Stimulated activated memory B cell treated with anti-CD40 and anti-IgM and Interleukin-4, amounts not matched to agents 10 μg/mL and 1 μg/mL and 100 μg/mL, for 72 hours (primary cell): ENCODE data around the gene GOLGA1.
A peak's percentile ranks its signal among the peaks of the same experiment; 100 is the strongest.
"Not testable (repeated sequence)": the region's sequence is repeated elsewhere in the genome, so short reads cannot be mapped to it uniquely, and the experiment has no call there.

Experiments
- ATAC-seq: fragments of 150-1000 bp; cut with Tn5 transposase; 2 replicates; pipeline ENCODE4 v1.10.0; 2021
- H3K27ac Mint-ChIP-seq: one replicate; pipeline ENCODE4 v1.8.0; 2022; ENCODE audit warnings: mild to moderate bottlenecking, mixed read lengths
- H3K27me3 Mint-ChIP-seq: one replicate; pipeline ENCODE4 v1.8.0; 2022; ENCODE audit warnings: mixed read lengths
- H3K36me3 Mint-ChIP-seq: one replicate; pipeline ENCODE4 v1.8.0; 2022; ENCODE audit warnings: mixed read lengths
- H3K4me1 Mint-ChIP-seq: one replicate; pipeline ENCODE4 v1.8.0; 2022; ENCODE audit warnings: mixed read lengths
- H3K4me3 Mint-ChIP-seq: one replicate; pipeline ENCODE4 v1.8.0; 2022; ENCODE audit warnings: mild to moderate bottlenecking, moderate library complexity, mixed read lengths
- H3K9me3 Mint-ChIP-seq: one replicate; pipeline ENCODE4 v1.8.0; 2022; ENCODE audit warnings: mixed read lengths

GOLGA1 gene

GRCh38 chr9:124949387-124949786 lies 8.5 kb upstream of the GOLGA1 start:
- Mint-ChIP-seq H3K36me3 (no peaks in the 10 kb centered on the region), H3K9me3 (no peaks in the 10 kb centered on the region), H3K27me3 (no peaks in the 10 kb centered on the region), H3K4me3 (no peak overlapping the region), H3K4me1 (peaks cover 11% of the 10 kb centered on the region), H3K27ac (peak overlapping the region; percentile 59)
- ATAC-seq, result no peak

GRCh38 chr9:124947727-124948391 lies 7.0 kb upstream of the GOLGA1 start:
- no peaks in the 10 kb centered on the region for H3K36me3 Mint-ChIP-seq

GRCh38 chr9:124946167-124946566 lies 5.3 kb upstream of the GOLGA1 start:
- no peak overlapping the region for H3K4me3 Mint-ChIP-seq
- H3K4me1 Mint-ChIP-seq, result peaks cover 24% of the 10 kb centered on the region
- ATAC-seq, result no peak
- no peaks in the 10 kb centered on the region for H3K9me3 Mint-ChIP-seq
- no peak overlapping the region for H3K27ac Mint-ChIP-seq
- no peaks in the 10 kb centered on the region for H3K27me3 Mint-ChIP-seq
- H3K36me3 Mint-ChIP-seq, result no peaks in the 10 kb centered on the region

More at GRCh38 chr9:124947727-124948391, 7.0 kb upstream of the GOLGA1 start:
- ATAC-seq, result no peak
- Mint-ChIP-seq H3K9me3 (no peaks in the 10 kb centered on the region), H3K27ac (no peak overlapping the region), H3K4me1 (peaks cover 11% of the 10 kb centered on the region), H3K27me3 (no peaks in the 10 kb centered on the region), H3K4me3 (no peak overlapping the region)

- no peaks in the 10 kb centered on the region for H3K9me3 Mint-ChIP-seq
- peak; percentile 66 for ATAC-seq
- H3K4me1 Mint-ChIP-seq, result peaks cover 28% of the 10 kb centered on the region
- H3K27me3 Mint-ChIP-seq, result no peaks in the 10 kb centered on the region
- H3K27ac Mint-ChIP-seq, result peak overlapping the region; percentile 98
- H3K36me3 Mint-ChIP-seq, result peaks cover 6% of the 10 kb centered on the region
- H3K4me3 Mint-ChIP-seq, result peak overlapping the region; percentile 98
Observed at GRCh38 chr9:124941679-124942561, 1.0 kb upstream of the GOLGA1 start.

- H3K27ac Mint-ChIP-seq, result peak overlapping the region; percentile 98
- H3K4me3 Mint-ChIP-seq, result peak overlapping the region; percentile 98
- no peaks in the 10 kb centered on the region for H3K27me3 Mint-ChIP-seq
- peaks cover 34% of the 10 kb centered on the region for H3K4me1 Mint-ChIP-seq
- no peaks in the 10 kb centered on the region for H3K9me3 Mint-ChIP-seq
- peak; percentile 73 for ATAC-seq
- H3K36me3 Mint-ChIP-seq, result peaks cover 6% of the 10 kb centered on the region
Observed at GRCh38 chr9:124940521-124940893, 376 bp downstream of the GOLGA1 start.

GRCh38 chr9:124939944-124940343 lies 939 bp downstream of the GOLGA1 start:
- Mint-ChIP-seq H3K4me3 (peak overlapping the region; percentile 98), H3K27me3 (no peaks in the 10 kb centered on the region), H3K9me3 (no peaks in the 10 kb centered on the region), H3K27ac (peak overlapping the region; percentile 98), H3K4me1 (peaks cover 34% of the 10 kb centered on the region), H3K36me3 (peaks cover 6% of the 10 kb centered on the region)
- ATAC-seq, result no peak

GRCh38 chr9:124934290-124934689 lies 6.6 kb downstream of the GOLGA1 start:
- H3K4me1 Mint-ChIP-seq, result peaks cover 26% of the 10 kb centered on the region
- no peak overlapping the region for H3K4me3 Mint-ChIP-seq
- peak overlapping the region; percentile 21 for H3K27ac Mint-ChIP-seq
- no peaks in the 10 kb centered on the region for H3K27me3 Mint-ChIP-seq
- H3K36me3 Mint-ChIP-seq, result peaks cover 19% of the 10 kb centered on the region
- no peaks in the 10 kb centered on the region for H3K9me3 Mint-ChIP-seq
- peak; percentile 88 for ATAC-seq

GRCh38 chr9:124932333-124932732 lies 8.6 kb downstream of the GOLGA1 start:
- ATAC-seq, result no peak
- Mint-ChIP-seq H3K36me3 (peaks cover 26% of the 10 kb centered on the region), H3K27ac (no peak overlapping the region)

GRCh38 chr9:124929464-124929863 lies 11.4 kb downstream of the GOLGA1 start:
- no peak for ATAC-seq
- H3K4me1 Mint-ChIP-seq, result peaks cover 10% of the 10 kb centered on the region
- H3K4me3 Mint-ChIP-seq, result no peak overlapping the region
- H3K9me3 Mint-ChIP-seq, result no peaks in the 10 kb centered on the region
- no peak overlapping the region for H3K27ac Mint-ChIP-seq
- H3K36me3 Mint-ChIP-seq, result peaks cover 37% of the 10 kb centered on the region
- no peaks in the 10 kb centered on the region for H3K27me3 Mint-ChIP-seq

More at GRCh38 chr9:124932333-124932732, 8.6 kb downstream of the GOLGA1 start:
- no peaks in the 10 kb centered on the region for H3K27me3 Mint-ChIP-seq
- H3K4me3 Mint-ChIP-seq, result no peak overlapping the region
- H3K9me3 Mint-ChIP-seq, result no peaks in the 10 kb centered on the region
- peaks cover 19% of the 10 kb centered on the region for H3K4me1 Mint-ChIP-seq

GRCh38 chr9:124928116-124928515 lies 12.8 kb downstream of the GOLGA1 start:
- Mint-ChIP-seq H3K36me3 (peaks cover 28% of the 10 kb centered on the region), H3K9me3 (no peaks in the 10 kb centered on the region), H3K27me3 (no peaks in the 10 kb centered on the region)

GRCh38 chr9:124920394-124920793 lies 20.5 kb downstream of the GOLGA1 start:
- H3K36me3 Mint-ChIP-seq, result peaks cover 31% of the 10 kb centered on the region
- H3K27me3 Mint-ChIP-seq, H3K4me3 Mint-ChIP-seq, ATAC-seq, H3K9me3 Mint-ChIP-seq, H3K4me1 Mint-ChIP-seq, H3K27ac Mint-ChIP-seq: not testable (repeated sequence)

More at GRCh38 chr9:124928116-124928515, 12.8 kb downstream of the GOLGA1 start:
- Mint-ChIP-seq H3K4me3 (no peak overlapping the region), H3K4me1 (no peaks in the 10 kb centered on the region), H3K27ac (no peak overlapping the region)
- no peak for ATAC-seq

GRCh38 chr9:124914753-124915405 lies 26.0 kb downstream of the GOLGA1 start:
- Mint-ChIP-seq H3K4me3 (no peak overlapping the region), H3K27ac (no peak overlapping the region)

GRCh38 chr9:124913378-124913777 lies 27.5 kb downstream of the GOLGA1 start:
- no peak for ATAC-seq
- Mint-ChIP-seq H3K9me3 (no peaks in the 10 kb centered on the region), H3K4me3 (no peak overlapping the region), H3K4me1 (no peaks in the 10 kb centered on the region), H3K36me3 (peaks cover 44% of the 10 kb centered on the region), H3K27ac (no peak overlapping the region), H3K27me3 (no peaks in the 10 kb centered on the region)

More at GRCh38 chr9:124914753-124915405, 26.0 kb downstream of the GOLGA1 start:
- no peak for ATAC-seq
- no peaks in the 10 kb centered on the region for H3K4me1 Mint-ChIP-seq
- H3K9me3 Mint-ChIP-seq, result no peaks in the 10 kb centered on the region
- peaks cover 53% of the 10 kb centered on the region for H3K36me3 Mint-ChIP-seq
- H3K27me3 Mint-ChIP-seq, result no peaks in the 10 kb centered on the region

GRCh38 chr9:124911766-124912165 lies 29.1 kb downstream of the GOLGA1 start:
- H3K4me3 Mint-ChIP-seq, result no peak overlapping the region
- H3K27me3 Mint-ChIP-seq, result no peaks in the 10 kb centered on the region
- ATAC-seq, result no peak
- H3K9me3 Mint-ChIP-seq, result no peaks in the 10 kb centered on the region
- no peaks in the 10 kb centered on the region for H3K4me1 Mint-ChIP-seq
- peaks cover 54% of the 10 kb centered on the region for H3K36me3 Mint-ChIP-seq
- H3K27ac Mint-ChIP-seq, result no peak overlapping the region

GRCh38 chr9:124908098-124908497 lies 32.8 kb downstream of the GOLGA1 start:
- peaks cover 42% of the 10 kb centered on the region for H3K36me3 Mint-ChIP-seq
- H3K27me3 Mint-ChIP-seq, result no peaks in the 10 kb centered on the region
- no peaks in the 10 kb centered on the region for H3K4me1 Mint-ChIP-seq
- H3K4me3 Mint-ChIP-seq, result no peak overlapping the region
- no peak overlapping the region for H3K27ac Mint-ChIP-seq
- ATAC-seq, result no peak
- no peaks in the 10 kb centered on the region for H3K9me3 Mint-ChIP-seq
